Measurements from ENCODE around the gene QSOX2.

DNA sequence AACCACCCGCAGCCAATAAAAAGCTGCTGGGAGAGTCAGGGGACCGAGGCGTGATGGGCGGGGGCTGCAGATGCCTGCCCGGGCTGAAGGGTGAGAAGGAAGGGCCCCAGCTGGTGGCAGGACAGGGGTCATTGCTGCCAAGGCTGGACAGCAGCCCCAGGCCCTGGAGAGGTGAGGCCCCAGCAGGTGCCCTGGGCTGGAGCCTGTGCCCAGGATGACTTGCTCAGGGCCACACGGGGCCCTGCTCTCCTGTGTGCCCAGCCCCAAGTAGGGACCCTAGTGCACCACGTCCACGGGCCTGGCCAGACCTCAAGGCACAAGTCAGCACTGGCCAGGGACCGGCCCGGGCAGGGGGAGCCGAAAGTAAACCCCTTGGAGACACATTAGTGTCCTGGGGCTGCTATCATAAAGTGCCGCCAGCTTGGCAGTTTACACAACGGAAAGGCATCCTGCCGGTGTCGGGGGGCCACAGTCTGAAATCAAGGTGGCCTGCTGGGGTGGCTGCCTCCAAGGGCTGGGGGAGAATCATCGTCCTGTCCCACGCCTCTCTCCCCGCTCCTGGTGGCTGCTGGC lies 62.7 kb downstream of the QSOX2 start:
- no peak for TF ChIP-seq CTCF (IDR thresholded peaks at IDR 0.05)
- TF ChIP-seq POLR2A (IDR thresholded peaks at IDR 0.05) = no peak
- no peak for TF ChIP-seq POLR2AphosphoS5 (IDR thresholded peaks at IDR 0.05)
